ENCODE data around the gene IL1F10.
"Not testable (repeated sequence)": the region's sequence is repeated elsewhere in the genome, so short reads cannot be mapped to it uniquely, and the experiment has no call there.

Gene IL1F10

GRCh38 chr2:113081488-113082210, 13.9 kb downstream of the IL1F10 start:
- DNase-seq (ENCODE audit: low read depth): no peak

- DNase-seq (ENCODE audit: low read depth): no peak
Measured at GRCh38 chr2:113083296-113083695, 15.5 kb downstream of the IL1F10 start.

GRCh38 chr2:113084249-113085000, 16.7 kb downstream of the IL1F10 start:
- DNase-seq (ENCODE audit: low read depth): peak; percentile 3

- no peak for DNase-seq (ENCODE audit: low read depth)
Measured at GRCh38 chr2:113085542-113085941, 17.8 kb downstream of the IL1F10 start.

DNA sequence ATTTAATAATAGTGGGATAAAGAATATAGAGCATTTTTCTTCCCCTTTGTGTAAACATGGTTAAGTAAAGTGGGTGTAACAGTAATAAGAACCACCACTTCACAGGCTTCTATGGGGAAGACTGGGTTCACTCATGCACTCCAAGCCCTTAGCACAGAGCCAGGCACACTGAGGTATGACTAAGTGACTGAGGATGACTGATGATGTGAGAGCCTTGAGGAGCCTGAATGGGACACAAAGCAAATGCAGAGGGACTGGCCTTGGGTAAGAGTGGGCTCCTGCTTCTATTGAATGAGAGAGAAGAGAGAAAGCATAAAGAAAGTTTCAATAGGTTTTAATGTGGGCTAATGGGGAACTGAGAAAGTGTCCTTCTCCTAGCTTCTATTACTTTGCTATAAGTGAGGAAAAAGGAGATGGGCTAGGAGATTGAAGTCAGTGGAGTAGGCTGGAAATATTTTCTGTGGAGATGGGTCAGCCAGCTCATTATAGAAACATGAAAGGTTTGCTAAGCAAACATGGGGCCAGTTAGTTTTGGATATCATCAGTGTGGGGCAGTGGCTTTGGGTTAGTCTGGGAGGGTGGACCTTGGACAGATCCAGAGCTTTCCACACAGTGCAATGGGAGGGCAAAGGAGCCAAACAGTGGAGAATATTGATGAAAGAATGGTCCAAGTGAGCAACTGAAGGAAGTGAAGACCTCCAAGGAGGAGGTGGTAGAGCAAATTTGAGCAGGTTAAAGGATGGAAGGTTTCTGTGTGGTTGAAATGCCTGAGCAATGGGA, 20.6 kb downstream of the IL1F10 start:
- DNase-seq (ENCODE audit: low read depth): no peak

DNA sequence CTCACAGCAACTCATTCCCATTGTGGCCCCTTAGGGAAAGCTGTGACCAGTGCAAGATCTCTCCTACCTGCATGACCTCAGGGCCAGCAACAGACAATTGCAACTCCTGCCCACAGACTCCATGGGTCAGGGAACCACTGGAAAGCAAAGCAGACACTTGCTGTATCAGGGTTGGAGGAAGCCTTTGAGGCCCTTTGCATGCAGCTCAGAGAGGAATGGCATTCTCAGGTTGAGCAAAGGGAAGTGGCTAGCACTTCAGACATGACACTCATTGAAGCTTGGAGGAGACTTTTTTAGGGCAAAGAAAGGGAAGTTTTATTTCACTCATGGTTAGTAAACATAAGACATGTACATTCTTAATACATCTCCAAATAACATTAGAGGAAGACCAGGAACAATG, 22.1 kb downstream of the IL1F10 start:
- no peak for DNase-seq (ENCODE audit: low read depth)

GRCh38 chr2:113091231-113091896, 23.6 kb downstream of the IL1F10 start:
- DNase-seq (ENCODE audit: low read depth): no peak

DNA sequence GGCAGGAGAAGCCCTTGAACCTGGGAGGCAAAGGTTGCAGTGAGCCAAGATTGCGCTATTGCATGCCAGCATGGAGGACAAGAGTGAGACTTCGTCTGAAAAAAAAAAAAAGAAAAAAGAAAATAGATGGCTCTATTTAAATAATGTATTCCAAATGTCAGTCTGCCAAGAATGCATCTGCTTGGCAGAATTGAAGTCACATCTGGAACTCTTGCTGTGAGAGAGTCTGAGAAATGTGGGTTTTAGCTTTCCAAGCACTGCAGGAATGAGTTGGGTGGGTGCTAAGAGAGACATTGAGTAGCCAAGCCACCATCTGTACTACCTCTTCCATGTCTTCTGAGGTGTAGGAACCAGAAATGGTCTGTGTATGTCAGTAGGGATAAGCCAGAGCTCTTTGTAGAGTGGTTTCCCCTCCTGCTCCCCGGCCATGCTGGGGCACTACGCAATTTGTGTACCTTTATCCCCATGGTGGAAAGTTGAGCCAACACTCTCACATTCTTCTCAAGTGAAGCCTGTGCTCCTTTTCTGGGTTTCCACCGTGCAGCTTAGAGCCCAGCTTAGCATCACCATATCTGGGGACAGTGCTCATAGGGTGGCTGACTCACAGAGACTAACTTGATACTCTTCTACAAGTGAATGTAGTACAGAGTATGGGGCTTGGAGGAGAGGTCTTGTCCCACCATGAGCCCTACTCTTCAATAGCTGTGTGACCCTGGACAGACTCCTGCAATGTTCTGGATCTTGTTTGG, 25.3 kb downstream of the IL1F10 start:
- DNase-seq (ENCODE audit: low read depth): no peak

DNA sequence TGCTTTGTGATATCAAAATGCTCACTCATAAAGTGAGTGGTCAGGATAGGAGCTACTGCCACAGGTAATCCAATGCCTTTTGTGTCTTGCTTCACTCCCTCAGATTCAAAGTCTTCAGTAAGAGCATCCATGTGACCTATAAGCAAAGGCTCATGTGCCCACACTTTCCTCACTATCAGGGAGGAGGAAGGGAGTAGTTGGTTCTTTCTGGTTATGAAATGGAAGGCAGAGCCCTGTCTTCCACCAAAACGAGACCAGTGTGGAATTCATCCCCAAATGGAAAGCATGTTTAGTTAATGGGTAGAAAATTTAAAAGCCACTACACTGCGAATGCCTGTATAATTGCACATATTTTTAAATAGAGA, 25.8 kb downstream of the IL1F10 start:
- DNase-seq (ENCODE audit: low read depth): no peak

DNA sequence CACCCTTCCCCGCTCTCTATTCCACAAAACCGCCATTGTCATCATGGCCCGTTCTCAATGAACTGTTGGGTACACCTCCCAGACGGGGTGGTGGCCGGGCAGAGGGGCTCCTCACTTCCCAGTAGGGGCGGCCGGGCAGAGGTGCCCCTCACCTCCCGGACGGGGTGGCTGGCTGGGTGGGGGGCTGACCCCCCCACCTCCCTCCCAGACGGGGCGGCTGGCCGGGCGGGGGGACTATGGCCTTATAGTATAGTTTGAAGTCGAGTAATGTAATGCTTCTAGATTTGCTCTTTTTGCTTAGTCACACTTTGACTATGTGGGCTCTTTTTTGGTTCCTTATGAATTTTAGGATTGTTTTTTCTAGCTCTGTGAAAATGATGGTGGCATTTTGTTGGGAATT, 28.5 kb downstream of the IL1F10 start:
- not testable (repeated sequence) for DNase-seq (ENCODE audit: low read depth)

DNA sequence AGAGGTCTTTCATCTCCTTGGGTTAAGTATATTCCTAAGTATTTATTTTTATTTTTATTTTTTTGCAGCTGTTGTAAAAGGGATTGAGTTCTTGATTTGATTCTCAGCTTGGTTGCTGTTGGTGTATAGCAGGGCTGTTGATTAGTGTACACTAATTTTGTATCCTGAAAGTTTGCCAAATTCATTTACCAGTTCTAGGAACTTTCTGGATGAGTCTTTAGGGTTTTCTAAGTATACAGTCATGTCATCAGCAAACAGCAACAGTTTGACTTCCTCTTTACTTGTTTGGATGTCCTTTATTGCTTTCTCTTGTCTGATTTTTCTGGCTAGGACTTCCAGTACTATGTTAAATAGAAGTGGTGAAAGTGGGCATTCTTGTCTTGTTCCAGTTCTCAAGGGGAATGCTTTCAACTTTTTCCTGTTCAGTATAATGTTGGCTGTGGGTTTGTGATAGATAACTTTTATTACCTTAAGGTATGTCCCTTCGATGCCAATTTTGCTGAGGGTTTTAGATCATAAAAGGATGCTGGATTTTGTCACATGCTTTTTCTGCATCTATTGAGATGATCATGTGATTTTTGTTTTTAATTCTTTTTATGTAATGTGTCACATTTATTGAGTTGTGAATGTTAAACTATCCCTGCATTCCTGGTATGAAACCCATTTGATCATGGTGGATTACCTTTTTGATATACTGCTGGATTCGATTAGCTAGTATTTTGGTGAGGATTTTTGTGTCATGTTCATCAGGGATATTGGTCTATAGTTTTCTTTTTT, 29.3 kb downstream of the IL1F10 start:
- DNase-seq (ENCODE audit: low read depth): not testable (repeated sequence)

DNA sequence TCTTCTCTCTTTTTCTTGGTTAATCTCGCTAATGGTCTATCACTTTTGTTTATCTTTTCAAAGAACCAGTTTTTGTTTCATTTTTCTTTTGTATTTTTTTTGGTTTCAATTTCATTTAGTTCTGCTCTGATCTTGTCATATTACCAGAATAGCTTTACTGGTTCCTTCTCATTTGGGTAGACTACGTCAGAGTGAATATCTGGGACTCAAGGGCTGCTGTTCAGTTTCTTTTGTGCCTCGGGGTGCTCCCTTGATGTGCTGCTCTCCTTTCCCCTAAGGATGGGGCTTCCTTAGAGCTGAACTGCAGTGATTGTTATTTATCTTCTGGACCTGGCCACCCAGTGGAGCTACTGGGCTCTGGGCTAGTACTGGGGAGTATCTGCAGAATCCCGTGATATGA, 30.3 kb downstream of the IL1F10 start:
- no peak for DNase-seq (ENCODE audit: low read depth)

DNA sequence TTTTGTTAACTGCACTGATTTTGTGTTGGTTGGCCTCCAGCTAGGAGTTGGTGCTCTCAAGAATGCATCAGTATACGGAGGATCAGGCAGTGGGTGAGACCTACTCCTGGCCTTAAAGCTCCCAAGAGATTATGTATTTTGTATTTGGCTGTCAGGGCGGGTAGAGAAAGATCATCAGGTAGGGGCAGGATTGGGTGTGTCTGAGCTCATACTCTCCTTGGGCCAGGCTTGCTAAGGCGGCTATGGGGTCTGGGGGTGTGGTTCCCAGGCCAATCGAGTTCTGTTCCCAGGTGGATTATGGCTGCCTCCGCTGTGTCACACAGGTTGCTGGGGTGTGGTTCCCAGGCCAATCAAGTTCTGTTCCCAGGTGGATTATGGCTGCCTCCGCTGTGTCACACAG, 30.8 kb downstream of the IL1F10 start:
- DNase-seq (ENCODE audit: low read depth): no peak

GRCh38 chr2:113102133-113102532, 34.4 kb downstream of the IL1F10 start:
- DNase-seq (ENCODE audit: low read depth): no peak

- DNase-seq (ENCODE audit: low read depth): no peak
Measured at GRCh38 chr2:113103277-113103676, 35.5 kb downstream of the IL1F10 start.

- DNase-seq (ENCODE audit: low read depth): peak; percentile 12
Measured at GRCh38 chr2:113104054-113104611, 36.4 kb downstream of the IL1F10 start.

DNA sequence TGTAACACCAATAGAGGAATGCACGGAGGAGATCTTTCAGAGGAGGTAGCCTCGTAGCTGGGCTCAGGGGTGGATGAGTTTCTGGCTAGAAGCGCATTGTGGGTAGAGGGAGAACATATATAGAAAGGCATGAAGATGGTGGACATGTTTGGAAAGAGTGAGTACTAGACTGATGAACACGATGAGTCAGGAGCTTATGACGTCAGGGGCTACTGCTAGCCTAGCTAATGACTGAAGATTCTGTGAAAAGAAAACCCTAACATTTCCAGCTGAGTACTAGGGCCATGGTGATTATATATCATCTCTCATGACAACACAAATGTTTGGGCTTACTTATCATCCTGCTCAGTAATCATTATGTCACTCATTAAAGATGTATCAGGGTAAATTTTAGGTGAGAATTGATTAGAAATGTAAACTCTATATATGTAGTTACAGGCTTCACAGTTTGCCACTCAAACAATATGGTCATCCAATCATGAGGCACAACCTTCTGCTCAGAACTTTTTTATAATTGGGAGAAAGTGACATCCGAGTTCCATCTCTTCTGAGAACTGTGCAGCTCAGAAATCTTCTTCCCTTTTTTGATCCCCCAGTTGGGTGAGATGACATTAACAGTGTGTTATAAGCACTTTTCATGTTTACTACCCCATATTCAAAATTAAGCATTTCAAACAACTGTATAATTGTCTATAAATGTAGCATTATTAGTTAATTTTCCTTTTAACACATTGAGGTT, 37.4 kb downstream of the IL1F10 start:
- peak; percentile 60 for DNase-seq (ENCODE audit: low read depth)

GRCh38 chr2:113111121-113111520, 43.4 kb downstream of the IL1F10 start:
- DNase-seq (ENCODE audit: low read depth): no peak

DNA sequence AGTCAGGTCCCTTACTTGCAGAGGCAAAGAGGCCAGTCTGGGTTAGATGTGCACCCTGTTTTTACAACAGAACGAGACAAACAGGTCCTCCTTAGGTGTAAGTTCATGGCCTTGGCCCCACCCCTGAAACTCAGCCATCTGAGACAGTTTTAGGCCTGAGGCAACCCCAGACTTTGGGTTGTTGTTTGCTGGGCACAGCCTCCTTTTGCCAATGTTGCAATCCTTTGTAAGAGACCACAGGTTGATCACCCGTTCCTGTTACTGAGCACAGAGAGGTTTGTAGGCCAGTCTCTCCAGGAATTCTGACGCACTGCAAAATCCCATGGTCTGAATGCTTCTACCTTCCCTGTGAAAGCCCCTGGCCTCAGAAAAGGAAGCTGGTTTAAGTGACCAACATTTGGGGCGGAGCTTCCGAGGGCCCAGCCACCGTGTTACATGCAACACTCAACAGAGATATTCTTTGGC, 44.1 kb downstream of the IL1F10 start:
- no peak for DNase-seq (ENCODE audit: low read depth)

DNA sequence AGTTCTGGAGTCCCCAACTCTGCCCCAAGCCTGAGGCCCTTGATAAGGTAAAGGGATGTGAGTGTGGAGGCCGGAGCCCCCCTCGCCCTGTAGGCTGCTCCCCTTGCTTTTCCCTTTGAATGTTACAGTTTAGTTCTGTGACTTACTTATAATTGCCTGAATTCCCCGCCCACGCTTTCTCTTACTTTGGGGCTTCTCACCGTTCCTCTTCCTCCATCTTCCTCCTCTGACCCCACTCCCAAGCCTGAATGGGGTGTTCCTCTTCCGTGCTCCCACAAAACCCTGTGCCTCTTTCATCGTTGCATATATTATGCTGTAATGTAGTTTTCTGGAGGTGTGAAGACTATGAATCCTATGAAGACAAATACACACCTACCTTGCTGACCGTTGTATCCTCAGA, 44.7 kb downstream of the IL1F10 start:
- DNase-seq (ENCODE audit: low read depth): no peak

All from amniotic epithelial cell (primary cell).